BLaER1 treated with 17β-estradiol and CSF1 and Interleukin-3, amounts not matched to agents 10 nM and 100 nM (cell line): ENCODE measurements around the gene DELE1.

Experiments used
- H3K27ac ChIP-seq, 11 experiments: shearing (Covaris generic); formaldehyde crosslinking; 2 replicates each; pipeline ENCODE4 v1.8.1; 2022
- H3K27me3 ChIP-seq, 11 experiments: shearing (Covaris generic); formaldehyde crosslinking; 2 replicates each; pipeline ENCODE4 v1.8.1; 2022
- H3K36me3 ChIP-seq, 11 experiments: shearing (Covaris generic); formaldehyde crosslinking; 2 replicates each; pipeline ENCODE4 v1.8.1; 2022
- H3K4me1 ChIP-seq, 10 experiments: shearing (Covaris generic); formaldehyde crosslinking; 2 replicates each; pipeline ENCODE4 v1.8.1; 2022
- H3K4me2 ChIP-seq, 11 experiments: shearing (Covaris generic); formaldehyde crosslinking; 2 replicates each; pipeline ENCODE4 v1.8.1; 2022
- H3K4me3 ChIP-seq, 10 experiments: shearing (Covaris generic); formaldehyde crosslinking; 2 replicates each; pipeline ENCODE4 v1.8.1; 2022
- H3K9ac ChIP-seq, 11 experiments: shearing (Covaris generic); formaldehyde crosslinking; 2 replicates each; pipeline ENCODE4 v1.8.1; 2022
- H3K9me3 ChIP-seq, 11 experiments: shearing (Covaris generic); formaldehyde crosslinking; replicated peaks in 1 of 11; 2 replicates each; pipeline ENCODE4 v1.8.1; 2022
- H4K20me1 ChIP-seq, 11 experiments: shearing (Covaris generic); formaldehyde crosslinking; 2 replicates each; pipeline ENCODE4 v1.8.1; 2022
- Cebpa-rat ChIP-seq, 11 experiments: shearing (Covaris generic); IDR thresholded peaks; 2 replicates each; pipeline ENCODE4 v1.8.1; 2022

Gene DELE1

DNA sequence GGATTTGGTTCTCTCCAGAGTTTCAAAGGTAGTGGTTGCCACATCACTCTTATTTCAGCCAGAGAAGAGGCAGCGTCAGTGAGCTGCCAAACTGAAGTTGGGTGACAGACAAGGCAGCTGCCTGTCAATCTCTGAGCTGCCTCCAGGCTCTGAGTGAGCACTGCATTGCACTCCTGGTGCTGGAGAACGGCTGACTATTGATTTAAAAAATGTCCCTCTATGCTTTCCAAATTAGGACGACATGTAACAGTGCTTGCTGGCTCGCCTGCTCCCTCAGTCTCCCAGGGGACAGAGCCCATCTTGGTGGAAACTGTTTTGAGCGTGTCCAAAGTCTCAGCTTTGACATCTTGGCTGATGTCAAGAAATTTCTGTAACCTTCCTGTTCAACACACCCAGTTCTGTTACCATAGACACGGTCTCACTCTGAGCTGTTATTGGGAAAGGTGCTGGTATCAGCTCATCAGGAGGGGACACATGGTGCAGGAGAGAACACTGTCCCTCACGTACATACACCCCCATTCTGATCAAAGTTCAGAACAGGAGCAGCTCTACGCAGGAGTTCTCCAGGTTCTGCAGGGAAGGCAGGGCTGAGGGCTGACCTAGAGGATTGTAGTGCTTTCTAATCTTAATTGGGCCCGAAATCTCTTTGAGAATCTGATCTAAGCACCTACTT, 18.6 kb downstream of the DELE1 start:
- Histone ChIP-seq H3K9ac (peak overlapping the region in 3 of 11 experiments; percentile 16 to 36 (median 17); a peak in 3 of 22 replicates), H3K4me3 (no peak overlapping the region), H3K27ac (peak overlapping the region in 5 of 11 experiments; percentile 3 to 73 (median 70); a peak in 2 of 22 replicates), H4K20me1 (peaks cover 0 to 9% (median 0%) of the 10 kb centered on the region in 11 experiments; a peak in 5 of 22 replicates), H3K9me3 (no peaks in the 10 kb centered on the region), H3K36me3 (peaks cover 23 to 37% (median 32%) of the 10 kb centered on the region in 11 experiments), H3K4me1 (peaks cover 31 to 92% (median 44%) of the 10 kb centered on the region in 10 experiments), H3K4me2 (peak overlapping the region; percentile 51 to 93 (median 64)), H3K27me3 (no peaks in the 10 kb centered on the region)
- no peak for TF ChIP-seq Cebpa-rat (IDR thresholded peaks at IDR 0.05)

DNA sequence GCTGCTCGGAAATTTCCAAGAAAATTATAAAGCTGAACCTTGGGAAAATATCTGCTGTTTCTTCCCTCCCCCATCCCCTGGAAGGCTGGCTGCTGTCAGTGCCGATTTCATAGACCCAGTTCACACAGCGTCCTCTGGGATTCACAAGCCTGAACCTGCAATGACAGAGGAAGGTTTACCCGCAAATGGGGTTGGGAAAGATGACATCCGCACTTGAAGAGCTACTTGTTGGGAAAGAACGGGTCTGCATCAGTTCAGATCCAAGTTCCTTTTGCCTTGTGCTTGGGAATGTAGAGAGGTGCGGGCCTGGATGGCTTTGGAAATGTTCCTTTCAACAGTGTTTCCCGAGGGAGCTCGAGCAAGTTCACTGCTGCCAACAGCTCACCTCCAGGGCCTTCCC, 20.4 kb downstream of the DELE1 start:
- peaks cover 0 to 6% (median 0%) of the 10 kb centered on the region in 11 experiments; a peak in 1 of 22 replicates for H4K20me1 ChIP-seq
- no peaks in the 10 kb centered on the region for H3K27me3 ChIP-seq
- peaks cover 38 to 99% (median 51%) of the 10 kb centered on the region in 10 experiments for H3K4me1 ChIP-seq
- no peaks in the 10 kb centered on the region for H3K9me3 ChIP-seq
- peak overlapping the region in 2 of 11 experiments; percentile 2 to 92; a peak in 2 of 22 replicates for H3K4me2 ChIP-seq
- H3K4me3 ChIP-seq = no peak overlapping the region
- H3K27ac ChIP-seq = no peak overlapping the region
- no peak for TF ChIP-seq Cebpa-rat (IDR thresholded peaks at IDR 0.05)
- no peak overlapping the region for H3K9ac ChIP-seq
- peaks cover 7 to 21% (median 16%) of the 10 kb centered on the region in 11 experiments for H3K36me3 ChIP-seq

DNA sequence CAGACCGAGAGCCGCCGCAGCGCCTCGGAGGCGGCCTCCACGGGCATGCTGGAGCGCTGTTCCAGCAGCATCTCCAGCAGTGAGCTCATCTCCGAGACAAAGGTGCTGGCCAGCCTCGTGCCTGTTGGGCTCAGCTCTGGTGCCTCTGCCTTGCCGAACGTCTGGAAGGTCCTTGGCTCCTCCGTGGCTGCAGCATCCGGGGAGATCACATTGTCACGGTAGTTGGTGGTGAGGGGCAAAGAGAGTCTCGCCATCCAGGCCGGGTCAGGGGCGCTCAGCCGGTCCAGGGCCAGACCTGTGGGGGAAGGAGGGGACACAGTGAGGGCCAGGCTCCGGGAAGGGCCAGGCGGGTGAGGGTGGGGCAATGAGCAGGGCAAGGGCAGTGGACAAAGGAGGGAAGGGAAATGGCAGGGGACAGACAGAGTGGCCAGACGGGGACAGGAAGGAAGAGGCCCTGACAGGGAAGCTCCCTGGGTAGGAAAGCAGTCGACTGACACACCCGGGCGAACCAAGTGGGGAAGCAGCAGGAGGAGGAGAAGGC, 21.9 kb downstream of the DELE1 start:
- H4K20me1 ChIP-seq = peaks cover 0 to 1% (median 0%) of the 10 kb centered on the region in 11 experiments; a peak in 1 of 22 replicates
- peaks cover 34 to 99% (median 51%) of the 10 kb centered on the region in 10 experiments for H3K4me1 ChIP-seq
- no peaks in the 10 kb centered on the region for H3K9me3 ChIP-seq
- peak overlapping the region in 5 of 11 experiments; percentile 21 to 55 (median 28); a peak in 8 of 22 replicates for H3K27ac ChIP-seq
- H3K4me2 ChIP-seq = peak overlapping the region in 10 of 11 experiments; percentile 10 to 92 (median 46); a peak in 16 of 22 replicates
- TF ChIP-seq Cebpa-rat (IDR thresholded peaks at IDR 0.05) = no peak
- no peaks in the 10 kb centered on the region for H3K27me3 ChIP-seq
- H3K4me3 ChIP-seq = no peak overlapping the region
- H3K36me3 ChIP-seq = peaks cover 0 to 7% (median under 1%) of the 10 kb centered on the region in 11 experiments; a peak in 8 of 22 replicates
- peak overlapping the region in 5 of 11 experiments; percentile 4 to 32 (median 12); a peak in 3 of 22 replicates for H3K9ac ChIP-seq

DNA sequence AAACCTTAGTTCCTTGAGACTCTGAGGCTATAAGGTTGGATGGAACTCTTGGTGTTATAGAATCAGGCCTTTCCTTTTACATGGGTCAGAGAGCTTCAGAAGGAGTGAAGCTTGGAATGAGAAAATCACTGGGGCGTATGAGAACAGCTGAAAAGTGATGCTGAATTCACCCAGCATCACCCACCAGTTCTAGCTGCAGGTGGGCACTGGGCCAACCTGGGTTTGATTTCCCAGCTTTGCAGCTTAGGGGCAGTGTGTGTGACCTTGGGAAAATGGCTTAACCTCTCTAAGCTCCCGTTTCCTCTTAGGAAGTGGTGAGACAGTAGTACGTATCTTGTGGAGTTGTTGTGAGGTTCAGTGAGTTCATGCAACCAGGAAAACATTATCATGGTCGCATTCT, 23.6 kb downstream of the DELE1 start:
- peak overlapping the region; percentile 2 to 75 (median 39); a peak in 16 of 22 replicates for H3K4me2 ChIP-seq
- H3K27ac ChIP-seq = no peak overlapping the region; a peak in 1 of 22 replicates
- H3K9ac ChIP-seq = no peak overlapping the region
- no peaks in the 10 kb centered on the region for H3K9me3 ChIP-seq
- H3K36me3 ChIP-seq = peaks cover 0 to 8% (median 0%) of the 10 kb centered on the region in 11 experiments; a peak in 3 of 22 replicates
- H4K20me1 ChIP-seq = no peaks in the 10 kb centered on the region; a peak in 1 of 22 replicates
- H3K27me3 ChIP-seq = no peaks in the 10 kb centered on the region
- no peak overlapping the region for H3K4me3 ChIP-seq
- H3K4me1 ChIP-seq = peaks cover 34 to 99% (median 51%) of the 10 kb centered on the region in 10 experiments
- no peak for TF ChIP-seq Cebpa-rat (IDR thresholded peaks at IDR 0.05)

DNA sequence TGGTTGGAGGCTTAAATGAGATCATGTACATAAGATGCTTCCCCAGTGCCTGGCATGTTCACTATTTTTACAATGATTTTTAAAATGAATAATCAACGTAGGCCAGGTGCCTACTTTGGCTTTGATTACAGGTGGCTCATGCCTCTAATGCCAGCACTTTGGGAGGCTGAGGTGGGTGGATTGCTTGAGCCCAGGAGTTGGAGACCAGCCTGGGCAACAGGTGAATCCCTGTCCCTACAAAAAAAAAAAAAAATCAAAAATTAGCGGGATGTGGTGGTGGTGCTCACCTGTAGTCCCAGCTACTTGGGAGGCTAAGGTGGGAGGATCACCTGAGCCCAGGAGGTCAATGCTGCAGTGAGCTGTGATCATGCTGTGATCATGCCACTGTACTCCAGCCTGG, 25.1 kb downstream of the DELE1 start:
- H4K20me1 ChIP-seq = no peaks in the 10 kb centered on the region
- H3K9me3 ChIP-seq = no peaks in the 10 kb centered on the region
- no peak overlapping the region for H3K27ac ChIP-seq
- H3K9ac ChIP-seq = no peak overlapping the region
- no peak overlapping the region for H3K4me3 ChIP-seq
- TF ChIP-seq Cebpa-rat (IDR thresholded peaks at IDR 0.05) = no peak
- peaks cover 45 to 100% (median 63%) of the 10 kb centered on the region in 10 experiments for H3K4me1 ChIP-seq
- H3K4me2 ChIP-seq = peak overlapping the region in 2 of 11 experiments; percentile 88; a peak in 4 of 22 replicates
- H3K27me3 ChIP-seq = no peaks in the 10 kb centered on the region
- peaks cover 0 to 8% (median 0%) of the 10 kb centered on the region in 11 experiments; a peak in 3 of 22 replicates for H3K36me3 ChIP-seq

DNA sequence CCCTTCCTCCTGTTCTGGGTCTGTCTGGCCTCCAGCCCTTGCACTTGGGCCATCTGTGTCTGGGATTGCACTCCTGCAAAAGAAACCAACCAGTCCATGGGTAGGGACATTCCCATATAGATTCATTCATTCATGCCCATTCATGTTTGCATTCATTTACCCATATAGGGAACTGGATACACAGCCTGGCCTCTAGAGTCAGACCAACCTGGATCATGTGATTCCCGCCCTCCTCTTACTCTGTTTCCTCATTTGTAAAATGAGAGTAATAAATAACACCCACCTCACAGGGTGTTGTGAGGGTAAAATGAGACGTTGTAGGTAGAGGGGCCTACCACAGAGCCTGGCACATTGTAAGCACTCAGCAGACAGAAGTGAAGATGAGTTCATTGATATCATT, 25.8 kb downstream of the DELE1 start:
- Histone ChIP-seq H3K4me3 (no peak overlapping the region), H3K4me1 (peaks cover 51 to 100% (median 70%) of the 10 kb centered on the region in 10 experiments), H3K27me3 (no peaks in the 10 kb centered on the region), H3K27ac (no peak overlapping the region), H4K20me1 (no peaks in the 10 kb centered on the region), H3K9ac (no peak overlapping the region), H3K4me2 (peak overlapping the region in 3 of 11 experiments; percentile 73 to 88 (median 88); a peak in 6 of 22 replicates), H3K36me3 (peaks cover 0 to 8% (median 0%) of the 10 kb centered on the region in 11 experiments; a peak in 2 of 22 replicates), H3K9me3 (no peaks in the 10 kb centered on the region)
- TF ChIP-seq Cebpa-rat (IDR thresholded peaks at IDR 0.05) = no peak

DNA sequence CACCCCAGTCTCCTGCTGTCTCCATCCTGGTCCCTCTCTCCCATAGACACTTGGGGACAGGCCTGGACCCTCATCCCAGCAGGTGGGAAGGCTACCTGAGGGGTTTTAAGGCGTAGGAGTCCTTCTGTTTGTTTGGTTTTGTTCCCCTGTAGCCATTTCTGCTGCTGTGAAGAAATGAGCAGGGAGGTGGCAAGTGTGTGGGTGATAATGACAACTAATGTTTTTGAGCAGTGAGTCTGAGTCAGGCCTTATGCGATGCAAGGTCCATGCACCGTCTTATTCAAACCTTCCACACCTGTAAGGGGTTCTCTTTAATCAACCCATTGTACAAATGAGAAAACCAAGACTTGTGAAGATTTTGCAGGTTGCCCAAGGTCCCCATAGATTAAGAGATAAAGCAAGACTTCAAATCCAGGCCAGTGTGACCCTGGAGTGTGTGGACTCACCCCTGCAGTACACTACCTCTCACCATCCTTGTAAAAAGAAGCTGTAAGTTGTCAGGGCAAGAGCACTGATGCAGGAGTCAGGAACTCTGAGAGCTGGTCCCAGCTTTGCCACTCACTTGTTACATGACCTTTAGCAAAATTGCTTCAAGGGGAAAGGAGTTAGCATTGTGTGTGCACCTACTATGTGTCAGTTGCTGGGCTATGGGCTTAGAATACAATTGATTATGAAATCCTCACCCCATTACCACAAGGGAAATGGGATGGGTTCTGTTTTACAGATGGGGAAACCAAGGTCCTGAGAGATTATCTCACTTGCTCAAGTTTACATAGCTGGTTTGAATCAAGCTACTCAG, 26.7 kb downstream of the DELE1 start:
- Histone ChIP-seq H3K27ac (peak overlapping the region in 1 of 11 experiments; percentile 60; a peak in 1 of 22 replicates), H3K9ac (no peak overlapping the region), H3K36me3 (peaks cover 0 to 8% (median 0%) of the 10 kb centered on the region in 11 experiments; a peak in 2 of 22 replicates), H3K27me3 (no peaks in the 10 kb centered on the region), H3K4me2 (peak overlapping the region; percentile 73 to 90 (median 83); a peak in 21 of 22 replicates), H3K4me1 (peaks cover 51 to 100% (median 71%) of the 10 kb centered on the region in 10 experiments), H3K4me3 (no peak overlapping the region), H3K9me3 (no peaks in the 10 kb centered on the region), H4K20me1 (no peaks in the 10 kb centered on the region)
- no peak for TF ChIP-seq Cebpa-rat (IDR thresholded peaks at IDR 0.05)

DNA sequence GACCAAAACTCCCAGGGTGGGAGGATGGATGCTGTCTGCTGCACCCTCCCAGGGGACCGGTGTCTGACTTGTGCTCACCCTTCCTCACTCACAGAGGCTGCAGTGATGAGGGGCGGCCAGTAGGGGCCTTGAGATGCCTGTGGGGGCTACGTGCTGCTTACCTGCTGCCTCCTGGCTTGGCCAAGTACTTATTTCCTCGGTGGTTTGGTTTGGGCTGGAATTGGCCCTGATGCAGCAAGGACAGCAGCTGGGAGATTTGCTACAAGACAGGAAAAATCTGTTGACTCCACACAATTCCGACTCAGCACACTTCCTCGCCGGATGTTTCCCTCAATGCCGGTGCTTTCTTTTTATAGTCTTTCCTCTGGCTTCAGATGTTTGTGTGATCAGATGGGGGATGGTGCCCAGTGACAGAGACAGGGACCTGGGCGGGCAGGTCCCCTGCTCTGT, 27.7 kb downstream of the DELE1 start:
- Histone ChIP-seq H3K9ac (peak overlapping the region in 7 of 11 experiments; percentile 11 to 57 (median 41); a peak in 10 of 22 replicates), H3K27ac (peak overlapping the region in 10 of 11 experiments; percentile 30 to 73 (median 50); a peak in 18 of 22 replicates), H4K20me1 (no peaks in the 10 kb centered on the region), H3K4me3 (peak overlapping the region in 2 of 10 experiments; percentile 9 to 31; a peak in 4 of 20 replicates), H3K4me1 (peaks cover 51 to 100% (median 62%) of the 10 kb centered on the region in 10 experiments), H3K9me3 (no peaks in the 10 kb centered on the region), H3K4me2 (peak overlapping the region; percentile 73 to 90 (median 83)), H3K27me3 (no peaks in the 10 kb centered on the region), H3K36me3 (peaks cover 0 to 8% (median 0%) of the 10 kb centered on the region in 11 experiments; a peak in 2 of 22 replicates)
- no peak for TF ChIP-seq Cebpa-rat (IDR thresholded peaks at IDR 0.05)
